Liver (tissue), 9 donors: ENCODE data around the gene ICA1L. TPM values are rescaled to one million over a fixed set of nuclear protein-coding genes. Genes with fewer than 3 reads are reported as not detected.

Experiments
- DNase-seq: peaks from one replicate; pipeline ENCODE4 v3.0.0-alpha.2; 2017; ENCODE audit warnings: low spot score
- H3K27ac ChIP-seq, 2 donors: one replicate each; pipeline ENCODE4 v1.7.0; 2013; ENCODE audit warnings: inconsistent platforms in 2 of 2, low read length in 2 of 2, control low read depth in 1 of 2, low read depth in 1 of 2, mild to moderate bottlenecking in 1 of 2
- H3K27me3 ChIP-seq, 4 donors: one replicate each; pipeline versions ENCODE4 v1.6.1 to v1.7.0; 2013; ENCODE audit warnings: low read length in 3 of 4, inconsistent platforms in 1 of 4, mild to moderate bottlenecking in 1 of 4, moderate library complexity in 1 of 4; ENCODE audit not compliant: control insufficient read depth in 4 of 4, insufficient read depth in 4 of 4
- H3K36me3 ChIP-seq, 4 donors: one replicate each; pipeline versions ENCODE4 v1.6.1 to v1.7.0; 2013; ENCODE audit warnings: low read length in 3 of 4, mild to moderate bottlenecking in 3 of 4, low read depth in 1 of 4, moderate library complexity in 1 of 4; ENCODE audit not compliant: control insufficient read depth in 4 of 4, insufficient read depth in 3 of 4
- H3K4me1 ChIP-seq, 4 donors: one replicate each; pipeline versions ENCODE4 v1.6.1 to v1.7.0; 2013; ENCODE audit warnings: low read length in 3 of 4, mild to moderate bottlenecking in 3 of 4, moderate library complexity in 1 of 4; ENCODE audit not compliant: control insufficient read depth in 4 of 4, insufficient read depth in 4 of 4
- H3K4me3 ChIP-seq, 3 donors: one replicate each; pipeline versions ENCODE4 v1.6.1 to v1.7.0; 2013; ENCODE audit warnings: low read length in 3 of 3, control low read depth in 1 of 3, low read depth in 1 of 3, mild to moderate bottlenecking in 1 of 3
- H3K9ac ChIP-seq, 2 donors: one replicate each; pipeline ENCODE4 v1.7.0; 2013; ENCODE audit warnings: low read length in 2 of 2, mild to moderate bottlenecking in 2 of 2, moderate library complexity in 2 of 2, control low read depth in 1 of 2, low read depth in 1 of 2
- H3K9me3 ChIP-seq, 4 donors: one replicate each; pipeline versions ENCODE4 v1.6.1 to v1.7.0; 2013; ENCODE audit warnings: low read length in 3 of 4; ENCODE audit not compliant: control insufficient read depth in 4 of 4
- CTCF ChIP-seq: fragments of 150-350 bp; IDR thresholded peaks from 2 replicates; pipeline ENCODE4 v1.5.1; 2017; ENCODE audit warnings: improper control_type of control experiment, low read depth, low read length; ENCODE audit not compliant: missing input control
- EGR1 ChIP-seq, 2 donors: IDR thresholded peaks; 2 replicates each; pipeline ENCODE4 v1.6.1; 2016 to 2018; ENCODE audit warnings: antibody characterized with exemption in 2 of 2, low read depth in 2 of 2
- FOXA1 ChIP-seq: IDR thresholded peaks from 2 replicates; pipeline ENCODE4 v1.6.1; 2016; ENCODE audit warnings: antibody characterized with exemption
- FOXA2 ChIP-seq: IDR thresholded peaks from 2 replicates; pipeline ENCODE4 v1.6.1; 2016; ENCODE audit warnings: antibody characterized with exemption
- GABPA ChIP-seq, 2 donors: IDR thresholded peaks in 1 of 2; conservative IDR thresholded peaks in 1 of 2; 2 replicates each; pipeline ENCODE4 v1.6.1; 2016; ENCODE audit warnings: antibody characterized with exemption in 2 of 2, mild to moderate bottlenecking in 1 of 2, moderate library complexity in 1 of 2
- HNF4A ChIP-seq, 2 donors: conservative IDR thresholded peaks; 2 replicates each; pipeline ENCODE4 v1.6.1; 2016; ENCODE audit warnings: antibody characterized with exemption in 2 of 2, mild to moderate bottlenecking in 2 of 2
- HNF4G ChIP-seq: IDR thresholded peaks from 2 replicates; pipeline ENCODE4 v1.6.1; 2016; ENCODE audit warnings: antibody characterized with exemption
- JUND ChIP-seq, 2 donors: IDR thresholded peaks; 2 replicates each; pipeline ENCODE4 v1.6.1; 2016; ENCODE audit warnings: antibody characterized with exemption in 2 of 2
- MAX ChIP-seq: IDR thresholded peaks from 2 replicates; pipeline ENCODE4 v1.6.1; 2016; ENCODE audit warnings: antibody characterized with exemption
- NR2F2 ChIP-seq: IDR thresholded peaks from 2 replicates; pipeline ENCODE4 v1.6.1; 2016; ENCODE audit warnings: antibody characterized with exemption
- RAD21 ChIP-seq, 2 donors: IDR thresholded peaks; 2 replicates each; pipeline ENCODE4 v1.6.1; 2016; ENCODE audit warnings: antibody characterized with exemption in 2 of 2, mild to moderate bottlenecking in 2 of 2
- RXRA ChIP-seq, 2 donors: IDR thresholded peaks; 2 replicates each; pipeline ENCODE4 v1.6.1; 2017 to 2018; ENCODE audit warnings: antibody characterized with exemption in 2 of 2, mild to moderate bottlenecking in 1 of 2
- SP1 ChIP-seq: IDR thresholded peaks from 2 replicates; pipeline ENCODE4 v1.6.1; 2018; ENCODE audit warnings: antibody characterized with exemption, mild to moderate bottlenecking
- TAF1 ChIP-seq: conservative IDR thresholded peaks from 2 replicates; pipeline ENCODE4 v1.6.1; 2016; ENCODE audit warnings: antibody characterized with exemption, mild to moderate bottlenecking
- WGBS: extraction: QIAGEN DNeasy Blood & Tissue Kit; methylation state at CpG from one replicate; pipeline ENCODE4 v1.1.7; 2013; 5-methylcytosine and 5-hydroxymethylcytosine counted together
- polyA plus RNA-seq, 2 donors: library from polyadenylated mRNA; stranded (reverse) in 1 of 2; unstranded in 1 of 2; fragments of 200-250 nt in 1 of 2; fragments of >200 nt in 1 of 2; fragmentation: Nextera tagmentation in 1 of 2; extraction: Ambion mirVana in 1 of 2; gene quantifications; one replicate each; pipeline versions ENCODE4 v1.2.1 to v1.2.3, GENCODE V29; 2013 to 2015
- total RNA-seq, 2 donors: library from RNA; depleted of rRNA; stranded (reverse); fragments of >200 nt; gene quantifications; one replicate each; pipeline ENCODE4 v1.2.3, GENCODE V29; 2014
- TF ChIP-seq, protein P1 (sequence below): IDR thresholded peaks from 2 replicates; pipeline ENCODE4 v1.6.1; 2016; ENCODE audit warnings: antibody characterized with exemption
- TF ChIP-seq, protein P2 (sequence below): IDR thresholded peaks from 2 replicates; pipeline ENCODE4 v1.6.1; 2016; ENCODE audit warnings: antibody characterized with exemption
- donor health status: healthy.
- donor health status: healthy.
- donor health status: healthy.
- donor health status: healthy.
- donor health status: healthy.

ICA1L gene
- total and polyA plus RNA-seq, 4 donors, result 0.15 to 1.7 (median 0.79) TPM

DNA sequence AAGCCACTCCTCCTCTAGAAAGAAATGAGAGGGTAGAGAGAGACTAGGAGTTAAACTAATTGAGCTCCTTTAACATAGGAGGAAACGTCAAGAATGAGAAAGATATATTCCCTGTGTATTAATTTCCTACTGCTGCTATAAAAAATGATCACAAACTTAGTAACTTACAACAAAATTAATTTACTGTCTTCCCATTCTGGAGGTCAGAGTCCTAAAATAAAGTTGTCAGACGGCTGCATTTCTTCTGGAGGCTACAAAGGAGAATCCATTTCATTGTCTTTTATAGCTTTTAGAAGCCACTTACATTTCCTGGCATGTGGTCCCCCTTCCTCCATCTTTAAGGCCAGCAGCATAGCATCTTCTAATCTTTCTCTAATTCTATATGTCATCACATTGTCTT, 26.9 kb downstream of the ICA1L start:
- DNase-seq, result no peak
- no peaks in the 10 kb centered on the region for H3K36me3 ChIP-seq
- H3K4me3 ChIP-seq, result no peak overlapping the region
- H3K27ac ChIP-seq, result no peak overlapping the region
- H3K27me3 ChIP-seq, result no peaks in the 10 kb centered on the region
- 75% methylated on average over 2 of the region's 2 CpGs for WGBS
- H3K4me1 ChIP-seq, result no peaks in the 10 kb centered on the region
- no peaks in the 10 kb centered on the region for H3K9me3 ChIP-seq
- H3K9ac ChIP-seq, result no peak overlapping the region
- TF ChIP-seq MAX, result no peak
- TF ChIP-seq, protein P1, sequence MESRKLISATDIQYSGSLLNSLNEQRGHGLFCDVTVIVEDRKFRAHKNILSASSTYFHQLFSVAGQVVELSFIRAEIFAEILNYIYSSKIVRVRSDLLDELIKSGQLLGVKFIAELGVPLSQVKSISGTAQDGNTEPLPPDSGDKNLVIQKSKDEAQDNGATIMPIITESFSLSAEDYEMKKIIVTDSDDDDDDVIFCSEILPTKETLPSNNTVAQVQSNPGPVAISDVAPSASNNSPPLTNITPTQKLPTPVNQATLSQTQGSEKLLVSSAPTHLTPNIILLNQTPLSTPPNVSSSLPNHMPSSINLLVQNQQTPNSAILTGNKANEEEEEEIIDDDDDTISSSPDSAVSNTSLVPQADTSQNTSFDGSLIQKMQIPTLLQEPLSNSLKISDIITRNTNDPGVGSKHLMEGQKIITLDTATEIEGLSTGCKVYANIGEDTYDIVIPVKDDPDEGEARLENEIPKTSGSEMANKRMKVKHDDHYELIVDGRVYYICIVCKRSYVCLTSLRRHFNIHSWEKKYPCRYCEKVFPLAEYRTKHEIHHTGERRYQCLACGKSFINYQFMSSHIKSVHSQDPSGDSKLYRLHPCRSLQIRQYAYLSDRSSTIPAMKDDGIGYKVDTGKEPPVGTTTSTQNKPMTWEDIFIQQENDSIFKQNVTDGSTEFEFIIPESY, result no peak
- TF ChIP-seq CTCF, result no peak
- TF ChIP-seq, protein P2, sequence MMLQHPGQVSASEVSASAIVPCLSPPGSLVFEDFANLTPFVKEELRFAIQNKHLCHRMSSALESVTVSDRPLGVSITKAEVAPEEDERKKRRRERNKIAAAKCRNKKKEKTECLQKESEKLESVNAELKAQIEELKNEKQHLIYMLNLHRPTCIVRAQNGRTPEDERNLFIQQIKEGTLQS, result no peak
- no peak for TF ChIP-seq HNF4G
- no peak for TF ChIP-seq SP1
- no peak for TF ChIP-seq JUND (IDR thresholded peaks at IDR 0.05)
- TF ChIP-seq TAF1, result no peak
- TF ChIP-seq HNF4A (conservative IDR thresholded peaks at IDR 0.05), result no peak
- TF ChIP-seq NR2F2, result no peak
- TF ChIP-seq EGR1 (IDR thresholded peaks at IDR 0.05; ENCODE audit: low read depth in 2 of 2), result no peak

GRCh38 chr2:202842690-202843089, 28.9 kb downstream of the ICA1L start:
- Histone ChIP-seq H3K9me3 (no peaks in the 10 kb centered on the region), H3K27ac (no peak overlapping the region), H3K27me3 (no peaks in the 10 kb centered on the region), H3K4me3 (no peak overlapping the region), H3K36me3 (no peaks in the 10 kb centered on the region), H3K9ac (no peak overlapping the region), H3K4me1 (no peaks in the 10 kb centered on the region)
- TF ChIP-seq EGR1 (IDR thresholded peaks at IDR 0.05; ENCODE audit: low read depth in 2 of 2), result no peak
- no peak for DNase-seq

- no peak for DNase-seq
- 93% methylated on average over 11 of the region's 11 CpGs for WGBS
- Histone ChIP-seq H3K9me3 (no peaks in the 10 kb centered on the region), H3K4me1 (no peaks in the 10 kb centered on the region), H3K27ac (no peak overlapping the region), H3K9ac (no peak overlapping the region), H3K4me3 (no peak overlapping the region), H3K36me3 (no peaks in the 10 kb centered on the region), H3K27me3 (no peaks in the 10 kb centered on the region)
- TF ChIP-seq GABPA (IDR thresholded peaks at IDR 0.05 in 1 of 2, conservative IDR thresholded peaks at IDR 0.05 in 1 of 2) (no peak), JUND (IDR thresholded peaks at IDR 0.05) (no peak), MAX (no peak), FOXA1 (no peak), HNF4A (conservative IDR thresholded peaks at IDR 0.05) (no peak), HNF4G (no peak), NR2F2 (no peak), CTCF (no peak), RAD21 (IDR thresholded peaks at IDR 0.05) (no peak), RXRA (IDR thresholded peaks at IDR 0.05) (no peak), EGR1 (IDR thresholded peaks at IDR 0.05; ENCODE audit: low read depth in 2 of 2) (no peak), FOXA2 (no peak), SP1 (no peak), TAF1 (no peak)
- TF ChIP-seq, protein P1, result no peak
- TF ChIP-seq, protein P2, result no peak
Measured at GRCh38 chr2:202841090-202841867, 30.3 kb downstream of the ICA1L start.
